GM18870 (cell line): ENCODE data around the gene MS4A7.

Experiments
- ATAC-seq: cut with Tn5 transposase; IDR thresholded peaks from one replicate; pipeline ENCODE4 v1.9.1; 2021; ENCODE audit warnings: moderate library complexity; ENCODE audit not compliant: unreplicated experiment

MS4A7 gene

DNA sequence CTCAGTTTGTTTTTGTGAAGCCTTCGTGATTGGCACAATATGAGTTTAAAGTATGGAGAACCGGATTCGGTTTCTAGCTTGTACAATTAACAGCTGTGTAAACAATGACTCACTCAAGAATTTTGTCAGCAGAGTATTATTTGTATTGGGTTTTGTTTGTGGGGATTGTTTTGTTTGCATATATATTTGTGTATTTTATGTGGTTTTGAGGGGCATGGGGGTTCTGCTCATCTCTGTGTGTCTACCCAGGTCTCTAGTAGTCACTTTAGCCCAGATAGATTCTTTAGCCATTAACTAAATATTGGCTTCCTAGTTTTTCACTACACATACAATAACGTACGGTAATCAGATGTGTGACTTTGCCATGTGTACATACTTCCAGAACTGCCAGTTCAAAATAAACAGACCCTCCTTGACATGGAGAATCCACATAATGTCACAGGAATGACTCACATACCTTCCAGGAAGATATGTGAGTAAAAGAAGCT, 7.5 kb upstream of the MS4A7 start:
- ATAC-seq: no peak

GRCh38 chr11:60371386-60371785, 6.9 kb upstream of the MS4A7 start:
- ATAC-seq: no peak

DNA sequence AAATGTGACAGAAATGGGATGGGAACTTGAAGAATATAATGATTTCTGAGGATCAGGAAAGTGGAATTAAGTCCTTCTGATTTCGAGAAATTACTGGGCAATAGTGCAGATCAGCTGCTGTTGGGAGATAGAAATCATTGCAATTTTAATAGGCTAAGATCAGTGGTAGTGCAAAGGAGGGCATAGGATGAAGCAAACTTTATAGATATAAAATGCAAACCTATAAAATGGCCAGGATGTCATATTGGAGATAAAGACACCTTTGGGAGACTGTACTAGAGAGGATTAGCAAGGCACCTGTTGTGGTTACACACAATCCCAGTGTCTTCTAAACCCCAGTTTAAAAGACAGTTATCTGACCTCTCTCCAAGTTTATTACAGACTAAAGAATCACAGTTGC, 6.5 kb upstream of the MS4A7 start:
- no peak for ATAC-seq

DNA sequence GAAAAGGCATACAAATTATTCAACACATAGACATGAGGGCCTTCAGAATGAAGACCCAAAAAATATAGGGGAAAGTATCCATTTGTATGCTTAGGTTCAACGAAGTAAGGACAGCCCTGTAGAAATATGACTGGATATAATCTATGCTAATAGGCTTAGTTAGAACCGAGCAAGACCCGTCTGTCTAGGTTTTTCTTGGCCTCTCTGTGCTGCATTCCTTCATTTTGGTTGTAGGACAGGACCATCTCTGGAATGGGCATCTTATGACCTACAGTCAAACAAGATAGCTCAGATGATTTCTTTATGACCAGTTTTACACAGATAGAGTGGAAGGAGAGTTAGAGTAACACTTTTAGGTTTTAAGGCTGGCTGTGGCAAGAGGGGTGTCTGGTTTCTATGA, 5.6 kb upstream of the MS4A7 start:
- ATAC-seq: no peak

GRCh38 chr11:60375316-60375715, 3.0 kb upstream of the MS4A7 start:
- ATAC-seq: no peak

DNA sequence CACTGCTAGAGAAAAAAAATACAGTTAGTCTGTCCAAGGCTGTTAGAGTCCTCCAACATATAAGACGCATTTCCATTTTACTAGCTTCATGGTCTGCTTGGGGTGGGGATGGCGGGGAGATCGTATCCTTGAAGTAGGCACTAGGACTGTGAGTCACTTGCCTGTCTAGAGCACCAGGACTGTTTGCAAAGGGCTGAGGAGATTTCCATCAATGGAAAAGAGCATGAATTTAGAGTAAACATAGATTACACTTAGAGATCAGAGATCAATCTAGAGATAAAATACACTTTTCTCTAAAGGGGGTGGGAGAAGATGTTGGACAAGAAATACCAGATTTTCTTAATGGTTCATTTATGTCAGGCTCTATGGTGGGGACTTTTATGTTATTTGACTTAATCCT, 1.7 kb upstream of the MS4A7 start:
- no peak for ATAC-seq

GRCh38 chr11:60377401-60378136, 763 bp upstream of the MS4A7 start:
- no peak for ATAC-seq

GRCh38 chr11:60389279-60389910, 11.1 kb downstream of the MS4A7 start:
- peak; percentile 89 for ATAC-seq

DNA sequence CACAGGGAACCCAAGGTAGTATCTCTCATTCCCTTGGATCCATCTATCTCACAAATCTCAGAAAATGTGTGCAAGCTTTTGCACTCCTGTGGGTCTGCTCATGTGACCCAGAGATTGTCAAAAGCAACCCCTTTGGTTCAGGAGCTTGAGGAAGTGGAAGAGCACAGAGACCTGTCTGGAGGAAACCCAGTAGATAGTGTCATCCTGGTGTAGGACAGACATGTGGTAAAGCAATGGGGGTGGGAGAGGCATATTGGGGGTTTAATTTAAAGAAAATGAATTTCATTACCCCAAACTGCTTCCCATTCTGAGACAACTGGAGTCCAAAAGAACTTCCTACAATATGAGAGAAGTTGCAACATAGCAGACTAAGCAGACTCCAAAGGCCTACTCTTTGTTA, 12.1 kb downstream of the MS4A7 start:
- no peak for ATAC-seq

DNA sequence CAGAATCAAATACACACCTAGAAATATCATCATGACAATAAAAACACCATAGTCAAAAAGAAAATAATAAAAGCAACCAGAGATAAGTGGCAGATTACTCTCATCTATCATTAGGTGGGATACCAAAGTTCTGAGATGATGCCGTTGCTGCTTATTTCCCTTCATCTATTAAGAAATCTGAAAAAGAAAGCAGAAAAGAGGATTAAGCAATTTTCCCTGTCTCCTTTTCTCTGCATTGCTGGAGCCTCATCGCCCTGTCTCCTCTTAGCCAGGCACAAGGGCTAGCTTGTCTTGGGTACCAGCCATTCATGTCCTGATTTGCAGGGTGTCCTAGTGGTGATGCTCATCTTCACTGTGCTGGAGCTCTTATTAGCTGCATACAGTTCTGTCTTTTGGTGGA, 14.0 kb downstream of the MS4A7 start:
- ATAC-seq: no peak

DNA sequence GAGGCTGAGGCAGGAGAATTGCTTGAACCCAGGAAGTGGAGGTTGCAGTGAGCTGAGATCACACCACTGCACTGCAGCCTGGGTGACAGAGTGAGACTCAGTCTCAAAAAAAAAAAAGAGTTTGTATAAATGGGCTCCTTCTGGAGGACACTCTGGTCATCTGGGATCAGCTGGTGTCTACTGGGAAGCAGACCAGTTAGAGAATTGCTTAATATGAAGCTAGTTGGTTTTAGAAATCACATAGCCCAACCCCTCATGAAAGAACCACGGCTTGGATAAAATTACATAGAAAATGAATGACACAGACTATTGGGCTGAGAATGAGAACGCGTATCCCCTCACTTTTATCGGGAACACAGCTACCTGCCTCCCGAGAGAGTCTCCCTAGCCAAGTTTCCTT, 14.7 kb downstream of the MS4A7 start:
- ATAC-seq: no peak

DNA sequence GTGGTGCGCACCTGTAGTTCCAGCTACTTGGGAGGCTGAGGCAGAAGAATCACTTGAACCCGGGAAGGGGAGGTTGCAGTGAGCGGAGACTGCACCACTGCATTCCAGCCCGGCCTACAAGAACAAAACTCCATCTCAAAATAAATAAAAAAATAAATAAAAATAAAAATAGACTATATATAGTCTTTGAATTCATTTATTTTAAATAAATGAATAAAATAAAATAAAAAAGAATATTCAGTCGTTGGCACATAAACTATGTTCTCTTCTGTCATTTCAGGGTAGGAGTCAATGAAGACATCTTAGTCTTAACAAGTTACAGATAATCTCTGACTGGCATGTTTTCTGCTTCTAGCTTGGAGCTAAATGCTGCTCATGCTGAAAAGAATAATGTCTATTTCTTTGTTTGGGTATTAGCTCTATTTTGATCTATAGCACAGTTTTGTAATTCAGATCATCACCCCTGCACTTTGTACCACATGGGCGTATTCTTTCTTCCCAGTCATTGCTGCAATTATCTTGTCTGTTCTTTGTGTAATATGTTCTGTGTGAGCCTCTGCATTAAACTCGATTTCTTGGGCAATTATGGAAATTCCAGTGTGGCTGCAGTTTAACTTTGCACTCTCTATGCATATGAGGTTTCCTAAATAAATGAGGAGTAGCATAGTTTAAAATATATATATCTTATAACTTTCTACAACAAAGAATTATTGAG, 16.5 kb downstream of the MS4A7 start:
- ATAC-seq: no peak

DNA sequence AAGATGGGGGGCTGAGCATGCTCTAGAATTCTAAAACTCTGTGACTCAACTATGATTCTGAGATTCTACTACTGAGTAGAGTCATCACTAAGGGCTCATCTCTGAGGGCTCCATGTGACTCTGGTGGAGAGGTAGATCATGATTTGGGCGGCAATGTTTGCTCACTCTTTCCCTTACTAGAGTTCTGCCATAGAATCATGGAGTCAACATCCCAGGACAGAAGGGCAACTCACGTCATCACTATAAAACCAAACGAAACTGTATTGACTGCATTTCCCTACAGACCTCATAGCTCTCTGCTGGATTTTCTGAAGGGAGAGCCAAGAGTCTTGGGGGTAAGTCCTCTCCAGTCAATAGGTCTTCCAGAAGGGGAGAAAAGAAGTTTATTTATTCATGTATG, 18.1 kb downstream of the MS4A7 start, which contains the start of gene MS4A14:
MS4A14 (plus strand) TSS at position 78 of the 400 bp plus-strand sequence; CDS start at position 198, 120 bp downstream.
- no peak for ATAC-seq

- ATAC-seq: peak; percentile 52
Observed at GRCh38 chr11:60396799-60397198, 18.5 kb downstream of the MS4A7 start.

DNA sequence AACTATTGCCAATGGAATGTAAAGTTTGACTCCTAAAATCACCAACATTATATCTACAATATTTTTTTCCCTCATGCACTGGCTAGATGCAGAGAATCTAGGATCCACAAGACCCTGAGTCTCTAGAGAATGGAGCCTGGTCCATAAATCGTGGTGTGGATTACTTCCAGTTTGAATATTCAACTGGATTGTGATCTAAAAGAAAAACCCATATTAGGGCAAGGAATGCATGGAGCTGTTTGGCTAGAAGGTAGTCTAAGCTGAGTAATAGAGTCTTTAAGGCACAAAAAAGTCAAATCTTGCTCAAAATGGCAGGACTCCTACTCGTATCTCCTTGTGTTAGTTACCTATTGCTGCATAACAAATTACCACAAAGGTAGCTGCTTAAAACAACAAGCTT, 41.7 kb downstream of the MS4A7 start:
- ATAC-seq: no peak

DNA sequence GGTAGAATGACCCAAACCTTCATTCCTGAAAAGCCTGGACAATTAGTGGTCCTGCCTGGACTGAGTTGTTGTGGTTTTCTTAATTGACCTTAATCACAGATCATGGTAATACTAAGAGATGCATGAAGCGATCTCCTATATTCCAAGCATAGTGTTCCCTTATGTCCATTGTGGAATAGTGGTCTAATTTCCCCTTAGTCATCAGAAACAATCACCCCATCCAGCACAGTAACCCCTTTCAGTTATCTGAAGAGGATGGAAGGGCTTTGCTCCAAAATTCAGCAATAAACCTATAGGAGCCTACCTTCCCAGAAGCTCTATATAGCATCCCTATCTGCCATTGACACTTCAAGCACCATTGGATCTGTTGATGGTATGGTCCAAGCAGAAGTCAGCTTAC, 44.3 kb downstream of the MS4A7 start:
- no peak for ATAC-seq

DNA sequence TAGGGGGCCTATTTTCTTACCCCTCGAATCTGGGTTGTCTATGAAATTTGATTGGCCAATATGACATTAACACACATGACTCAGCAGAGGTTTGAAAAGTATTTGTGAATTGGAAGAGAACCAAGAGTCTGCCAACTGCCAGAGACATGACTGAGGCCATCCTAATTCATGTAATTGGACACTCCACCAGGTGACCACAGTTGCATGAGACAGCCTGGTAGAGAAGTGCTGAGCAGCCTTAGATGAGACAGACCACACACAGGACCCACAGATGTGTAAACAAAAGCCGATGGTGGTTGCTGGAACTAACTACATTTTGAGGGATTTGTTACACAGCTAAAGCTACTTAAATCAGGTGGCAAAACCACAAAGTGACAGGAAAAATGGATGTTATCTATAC, 50.2 kb downstream of the MS4A7 start:
- ATAC-seq: no peak

DNA sequence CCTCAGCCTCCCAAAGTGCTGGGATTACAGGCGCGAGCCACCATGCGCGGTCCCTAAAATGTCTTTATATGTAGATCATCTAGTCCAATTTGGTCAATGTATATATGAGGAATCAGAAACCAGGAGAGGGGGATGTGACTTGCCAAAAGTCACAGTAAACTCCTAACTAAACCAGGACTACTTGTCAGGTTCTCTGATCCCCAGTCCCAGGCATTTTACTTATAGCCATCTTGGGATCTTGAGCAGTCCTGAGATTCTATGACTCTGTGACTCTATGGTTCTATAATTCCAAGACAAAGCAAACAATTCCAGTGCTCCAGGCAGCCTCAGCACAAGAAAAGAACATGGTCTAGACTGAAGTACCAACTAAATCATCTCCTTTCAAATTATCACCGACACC, 50.9 kb downstream of the MS4A7 start, which contains the start of gene MS4A5:
MS4A5 (plus strand) TSS at position 301 of the 400 bp plus-strand sequence. CDS start 103 bp downstream, outside the sequence.
- no peak for ATAC-seq

GRCh38 chr11:60431251-60431650, 52.9 kb downstream of the MS4A7 start:
- ATAC-seq: no peak

GRCh38 chr11:60433401-60433800, 55.1 kb downstream of the MS4A7 start:
- ATAC-seq: no peak
